ENCODE measurements around the gene PODN. TPM values are rescaled to one million over a fixed set of nuclear protein-coding genes. Genes with fewer than 3 reads are reported as not detected.

Gene PODN
- total RNA-seq, 1 donor, result 0.63 TPM

- peaks cover 26% of the 10 kb centered on the region for H3K4me1 ChIP-seq (ENCODE audit: insufficient read depth, low read length)
- H3K27me3 ChIP-seq (ENCODE audit: insufficient read depth, low read length), result no peaks in the 10 kb centered on the region
- no peaks in the 10 kb centered on the region for H3K9me3 ChIP-seq (ENCODE audit: low read depth, low read length)
- H3K4me3 ChIP-seq (ENCODE audit: low read length), result no peak overlapping the region
Observed at GRCh38 chr1:53108646-53109580, 46.9 kb downstream of the PODN start.

GRCh38 chr1:53110370-53111072, 48.5 kb downstream of the PODN start:
- Histone ChIP-seq H3K27me3 (ENCODE audit: insufficient read depth, low read length) (no peaks in the 10 kb centered on the region), H3K4me3 (ENCODE audit: low read length) (no peak overlapping the region), H3K9me3 (ENCODE audit: low read depth, low read length) (no peaks in the 10 kb centered on the region), H3K4me1 (ENCODE audit: insufficient read depth, low read length) (peaks cover 26% of the 10 kb centered on the region)

GRCh38 chr1:53111073-53111556, 49.1 kb downstream of the PODN start:
- Histone ChIP-seq H3K4me3 (ENCODE audit: low read length) (no peak overlapping the region), H3K9me3 (ENCODE audit: low read depth, low read length) (no peaks in the 10 kb centered on the region), H3K27me3 (ENCODE audit: insufficient read depth, low read length) (no peaks in the 10 kb centered on the region), H3K4me1 (ENCODE audit: insufficient read depth, low read length) (peaks cover 26% of the 10 kb centered on the region)

- no peaks in the 10 kb centered on the region for H3K27me3 ChIP-seq (ENCODE audit: insufficient read depth, low read length)
- no peak overlapping the region for H3K4me3 ChIP-seq (ENCODE audit: low read length)
- H3K4me1 ChIP-seq (ENCODE audit: insufficient read depth, low read length), result peaks cover 26% of the 10 kb centered on the region
- no peaks in the 10 kb centered on the region for H3K9me3 ChIP-seq (ENCODE audit: low read depth, low read length)
Observed at GRCh38 chr1:53111693-53112092, 49.7 kb downstream of the PODN start.

GRCh38 chr1:53112271-53112774, 50.3 kb downstream of the PODN start:
- H3K4me3 ChIP-seq (ENCODE audit: low read length), result no peak overlapping the region
- H3K4me1 ChIP-seq (ENCODE audit: insufficient read depth, low read length), result peaks cover 26% of the 10 kb centered on the region
- H3K27me3 ChIP-seq (ENCODE audit: insufficient read depth, low read length), result no peaks in the 10 kb centered on the region
- H3K9me3 ChIP-seq (ENCODE audit: low read depth, low read length), result no peaks in the 10 kb centered on the region

GRCh38 chr1:53112861-53113260, 50.8 kb downstream of the PODN start:
- no peak overlapping the region for H3K4me3 ChIP-seq (ENCODE audit: low read length)
- H3K9me3 ChIP-seq (ENCODE audit: low read depth, low read length), result no peaks in the 10 kb centered on the region
- peaks cover 22% of the 10 kb centered on the region for H3K4me1 ChIP-seq (ENCODE audit: insufficient read depth, low read length)
- H3K27me3 ChIP-seq (ENCODE audit: insufficient read depth, low read length), result no peaks in the 10 kb centered on the region

GRCh38 chr1:53114090-53114489, 52.1 kb downstream of the PODN start:
- Histone ChIP-seq H3K4me3 (ENCODE audit: low read length) (no peak overlapping the region), H3K27me3 (ENCODE audit: insufficient read depth, low read length) (no peaks in the 10 kb centered on the region), H3K4me1 (ENCODE audit: insufficient read depth, low read length) (peaks cover 20% of the 10 kb centered on the region), H3K9me3 (ENCODE audit: low read depth, low read length) (no peaks in the 10 kb centered on the region)

- Histone ChIP-seq H3K4me3 (ENCODE audit: low read length) (no peak overlapping the region), H3K27me3 (ENCODE audit: insufficient read depth, low read length) (no peaks in the 10 kb centered on the region), H3K9me3 (ENCODE audit: low read depth, low read length) (no peaks in the 10 kb centered on the region)
Observed at GRCh38 chr1:53114581-53115400, 52.8 kb downstream of the PODN start.

GRCh38 chr1:53115403-53116306, 53.6 kb downstream of the PODN start:
- Histone ChIP-seq H3K4me3 (ENCODE audit: low read length) (no peak overlapping the region), H3K4me1 (ENCODE audit: insufficient read depth, low read length) (peaks cover 11% of the 10 kb centered on the region), H3K9me3 (ENCODE audit: low read depth, low read length) (no peaks in the 10 kb centered on the region), H3K27me3 (ENCODE audit: insufficient read depth, low read length) (no peaks in the 10 kb centered on the region)

More at GRCh38 chr1:53114581-53115400, 52.8 kb downstream of the PODN start:
- peaks cover 19% of the 10 kb centered on the region for H3K4me1 ChIP-seq (ENCODE audit: insufficient read depth, low read length)

GRCh38 chr1:53116307-53116810, 54.3 kb downstream of the PODN start:
- Histone ChIP-seq H3K9me3 (ENCODE audit: low read depth, low read length) (no peaks in the 10 kb centered on the region), H3K27me3 (ENCODE audit: insufficient read depth, low read length) (no peaks in the 10 kb centered on the region), H3K4me1 (ENCODE audit: insufficient read depth, low read length) (peaks cover 4% of the 10 kb centered on the region), H3K4me3 (ENCODE audit: low read length) (no peak overlapping the region)

GRCh38 chr1:53116933-53117600, 55.1 kb downstream of the PODN start:
- no peaks in the 10 kb centered on the region for H3K9me3 ChIP-seq (ENCODE audit: low read depth, low read length)
- no peak overlapping the region for H3K4me3 ChIP-seq (ENCODE audit: low read length)
- H3K27me3 ChIP-seq (ENCODE audit: insufficient read depth, low read length), result no peaks in the 10 kb centered on the region
- no peaks in the 10 kb centered on the region for H3K4me1 ChIP-seq (ENCODE audit: insufficient read depth, low read length)

- Histone ChIP-seq H3K4me3 (ENCODE audit: low read length) (no peak overlapping the region), H3K9me3 (ENCODE audit: low read depth, low read length) (no peaks in the 10 kb centered on the region), H3K27me3 (ENCODE audit: insufficient read depth, low read length) (no peaks in the 10 kb centered on the region), H3K4me1 (ENCODE audit: insufficient read depth, low read length) (no peaks in the 10 kb centered on the region)
Observed at GRCh38 chr1:53117836-53118235, 55.8 kb downstream of the PODN start.

GRCh38 chr1:53120659-53121058, 58.6 kb downstream of the PODN start:
- H3K4me1 ChIP-seq (ENCODE audit: insufficient read depth, low read length), result no peaks in the 10 kb centered on the region
- H3K27me3 ChIP-seq (ENCODE audit: insufficient read depth, low read length), result no peaks in the 10 kb centered on the region
- no peak overlapping the region for H3K4me3 ChIP-seq (ENCODE audit: low read length)
- no peaks in the 10 kb centered on the region for H3K9me3 ChIP-seq (ENCODE audit: low read depth, low read length)

All from mononuclear cell (primary cell).